ENCODE measurements around the gene EIF2AK3. TPM values are rescaled to one million over a fixed set of nuclear protein-coding genes. Genes with fewer than 3 reads are reported as not detected.

Gene EIF2AK3
- total RNA-seq, 1 experiment from 2014 or later, result 19.3 TPM

GRCh38 chr2:88671786-88672427, 44.6 kb upstream of the EIF2AK3 start:
- Histone ChIP-seq H3K4me2 (ENCODE audit: insufficient read depth, insufficient read length, low read length) (no peak overlapping the region), H3K9me3 (ENCODE audit: control insufficient read depth, low read depth, low read length) (no peaks in the 10 kb centered on the region), H3K9ac (ENCODE audit: extremely low read depth, insufficient read length, low read length) (no peak overlapping the region), H3K18ac (ENCODE audit: insufficient read length, low read depth, low read length) (no peak overlapping the region), H2BK120ac (ENCODE audit: low read depth, low read length, poor library complexity, severe bottlenecking) (no peak overlapping the region), H3K79me1 (ENCODE audit: insufficient read depth, low read depth, low read length, poor library complexity, severe bottlenecking) (no peaks in the 10 kb centered on the region), H3K23me2 (ENCODE audit: insufficient read length, low read depth, low read length, poor library complexity, severe bottlenecking) (no peaks in the 10 kb centered on the region), H4K20me1 (ENCODE audit: control insufficient read depth, insufficient read depth, insufficient read length) (no peaks in the 10 kb centered on the region), H3K27me3 (ENCODE audit: insufficient read depth, low read length) (no peaks in the 10 kb centered on the region), H2AK5ac (ENCODE audit: insufficient read length, low read length) (no peak overlapping the region), H2BK12ac (ENCODE audit: insufficient read length, low read depth, low read length) (no peak overlapping the region), H3K23ac (ENCODE audit: insufficient read length, low read depth, low read length) (no peak overlapping the region), H3K4me1 (ENCODE audit: insufficient read depth, low read length) (no peaks in the 10 kb centered on the region), H2AFZ (ENCODE audit: low read length) (no peak overlapping the region), H4K5ac (ENCODE audit: insufficient read length, low read depth, low read length) (no peak overlapping the region), H3K79me2 (ENCODE audit: insufficient read depth, low read length) (no peaks in the 10 kb centered on the region), H4K8ac (replicated peaks; ENCODE audit: insufficient read length, low read depth, low read length) (no peak overlapping the region), H3K4ac (ENCODE audit: low read depth, low read length) (no peak overlapping the region), H4K91ac (ENCODE audit: insufficient read length, low read depth, low read length) (no peak overlapping the region), H3T11ph (ENCODE audit: low read length) (no peak overlapping the region), H2BK20ac (ENCODE audit: low read depth, low read length, poor library complexity, severe bottlenecking) (no peak overlapping the region), H3K56ac (ENCODE audit: insufficient read length, low read depth, low read length) (no peak overlapping the region), H3K14ac (ENCODE audit: insufficient read depth, low read length) (no peak overlapping the region), H3K27ac (ENCODE audit: insufficient read length, low read depth, low read length) (no peak overlapping the region), H2BK5ac (ENCODE audit: insufficient read length, low read length) (no peak overlapping the region), H2BK15ac (ENCODE audit: low read depth, low read length) (no peak overlapping the region)
- H3K27ac Mint-ChIP-seq, result no peak overlapping the region; a peak in 1 of 7 replicates
- no peaks in the 10 kb centered on the region for H3K36me3 Mint-ChIP-seq (ENCODE audit: insufficient read depth in 1 of 3, low read depth in 3 of 3)
- H3K4me3 Mint-ChIP-seq, result no peak overlapping the region; a peak in 1 of 5 replicates
- WGBS (ENCODE audit: extremely low coverage, insufficient read length, low lambda C conversion rate), result no CpG with 5 or more reads among the region's 11 CpGs
- TF ChIP-seq CTCF (conservative IDR thresholded peaks at IDR 0.05), result peak; percentile 93
- no peaks in the 10 kb centered on the region; the same call in 1 of the 2 replicates for H3K27me3 Mint-ChIP-seq (ENCODE audit: low read depth)
- no peaks in the 10 kb centered on the region; a peak in 1 of 5 replicates for H3K9me3 Mint-ChIP-seq
- peak; percentile 36 for DNase-seq
- H3K4me1 Mint-ChIP-seq, result peaks cover 5 to 8% of the 10 kb centered on the region in 2 experiments; a peak in 3 of 4 replicates
